ENCODE results near the gene TNFRSF18. TPM values are rescaled to one million over a fixed set of nuclear protein-coding genes. Genes with fewer than 3 reads are reported as not detected.

TNFRSF18 gene
- total and polyA plus RNA-seq, 2 experiments from 2014 or later, result 1.1 to 1.5 TPM

DNA sequence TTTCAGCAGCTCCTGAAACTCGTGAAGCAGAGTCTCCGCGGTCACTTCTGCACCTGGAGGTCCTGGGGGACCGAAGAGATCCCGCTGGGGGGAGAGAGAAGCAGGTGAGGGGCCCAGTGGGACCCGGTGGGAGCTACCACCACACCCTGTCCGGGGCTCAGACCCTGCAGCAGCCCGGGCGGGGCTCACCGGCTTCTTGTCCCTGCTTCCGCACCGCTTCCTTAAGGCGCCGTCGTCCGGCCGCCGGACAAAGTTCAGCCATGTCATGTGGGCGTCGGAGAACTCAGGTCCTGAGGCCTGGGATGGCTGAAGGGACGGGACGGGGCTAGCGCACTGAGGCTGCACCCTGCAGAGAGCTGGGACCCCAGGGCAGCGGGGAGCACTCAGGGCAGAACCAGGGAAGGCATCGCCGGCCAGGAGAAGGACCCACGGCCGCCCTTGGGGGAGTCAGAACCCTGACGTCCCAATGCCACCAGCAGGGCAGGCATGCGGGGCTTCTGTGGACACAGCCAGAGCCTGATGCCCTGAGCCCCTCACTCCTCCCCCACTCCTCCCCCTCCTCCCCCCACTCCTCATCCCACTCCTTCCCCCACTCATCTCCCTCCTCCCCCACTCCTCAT is 37.9 kb upstream of the TNFRSF18 start:
- Histone ChIP-seq H4K20me1 (replicated peaks; ENCODE audit: insufficient read depth) (no peaks in the 10 kb centered on the region), H2AFZ (no peak overlapping the region), H3K4me1 (ENCODE audit: insufficient read depth) (peaks cover 3% of the 10 kb centered on the region; the same call in 1 of the 2 replicates), H3K9me2 (ENCODE audit: insufficient read depth) (no peaks in the 10 kb centered on the region), H3F3A (replicated peaks; ENCODE audit: low read depth) (no peaks in the 10 kb centered on the region), H3K36me3 (ENCODE audit: insufficient read depth) (no peaks in the 10 kb centered on the region), H3K4me2 (no peak overlapping the region), H3K79me2 (replicated peaks; ENCODE audit: insufficient read depth) (no peaks in the 10 kb centered on the region), H3K27me3 (ENCODE audit: insufficient read depth) (peaks cover 10% of the 10 kb centered on the region; the same call in 1 of the 2 replicates), H3K27ac (ENCODE audit: low read depth) (no peak overlapping the region), H3K4me3 (no peak overlapping the region)
- H3K9me3 Mint-ChIP-seq, result no peaks in the 10 kb centered on the region
- peaks cover 6% of the 10 kb centered on the region for H3K27me3 Mint-ChIP-seq (ENCODE audit: insufficient read depth, low read depth, poor library complexity)
- no peaks in the 10 kb centered on the region for H3K4me1 Mint-ChIP-seq
- TF ChIP-seq EZH2phosphoT487 (IDR thresholded peaks at IDR 0.05; ENCODE audit: unreplicated experiment) (no peak), POLR2AphosphoS5 (IDR thresholded peaks at IDR 0.05; ENCODE audit: low read depth) (no peak), CREB1 (CRISPR knock-in tag; IDR thresholded peaks at IDR 0.05; ENCODE audit: low read depth) (no peak), ZNF331 (CRISPR knock-in tag; IDR thresholded peaks at IDR 0.05; ENCODE audit: low read depth) (no peak), STAT1 (IDR thresholded peaks at IDR 0.05; ENCODE audit: unreplicated experiment) (no peak), ZNF462 (CRISPR knock-in tag; IDR thresholded peaks at IDR 0.05) (no peak), CTCF (conservative IDR thresholded peaks at IDR 0.05; ENCODE audit: low read depth in 2 of 2) (no peak), ETS1 (IDR thresholded peaks at IDR 0.05) (no peak), ZNF114 (CRISPR knock-in tag; IDR thresholded peaks at IDR 0.05) (no peak), REST (IDR thresholded peaks at IDR 0.05; ENCODE audit: unreplicated experiment) (no peak), JUNB (IDR thresholded peaks at IDR 0.05; ENCODE audit: unreplicated experiment) (no peak), EZH2 (IDR thresholded peaks at IDR 0.05; ENCODE audit: low read depth, unreplicated experiment) (no peak), NANOG (IDR thresholded peaks at IDR 0.05; ENCODE audit: borderline replicate concordance) (no peak)
- H3K36me3 Mint-ChIP-seq (ENCODE audit: low read depth), result no peaks in the 10 kb centered on the region
- DNase-seq (ENCODE audit: low spot score) (no peak), ATAC-seq (no peak)
- no peak overlapping the region for H3K4me3 Mint-ChIP-seq
- H3K27ac Mint-ChIP-seq, result no peak overlapping the region
